HG03280 (cell line): ENCODE results near the gene RNF32.
"Not testable (repeated sequence)": the region's sequence is repeated elsewhere in the genome, so short reads cannot be mapped to it uniquely, and the experiment has no call there.

Experiments
- ATAC-seq: cut with Tn5 transposase; IDR thresholded peaks from one replicate; pipeline ENCODE4 v1.9.1; 2021; ENCODE audit warnings: mild to moderate bottlenecking, moderate library complexity; ENCODE audit not compliant: unreplicated experiment

Gene RNF32

GRCh38 chr7:156639426-156640256, 933 bp upstream of the RNF32 start:
- peak; percentile 19 for ATAC-seq

GRCh38 chr7:156640949-156641485, 443 bp downstream of the RNF32 start:
- peak; percentile 56 for ATAC-seq

GRCh38 chr7:156642306-156643045, 1.9 kb downstream of the RNF32 start:
- no peak for ATAC-seq

GRCh38 chr7:156647330-156647729, 6.8 kb downstream of the RNF32 start:
- not testable (repeated sequence) for ATAC-seq

GRCh38 chr7:156650042-156650441, 9.5 kb downstream of the RNF32 start:
- peak; percentile 51 for ATAC-seq

GRCh38 chr7:156651474-156651873, 10.9 kb downstream of the RNF32 start:
- no peak for ATAC-seq

GRCh38 chr7:156652886-156653568, 12.5 kb downstream of the RNF32 start:
- ATAC-seq: no peak

- ATAC-seq: no peak
These were observed 14.1 kb downstream of the RNF32 start for GRCh38 chr7:156654511-156655234.

- ATAC-seq: no peak
These were observed 14.7 kb downstream of the RNF32 start for GRCh38 chr7:156655251-156655650.

GRCh38 chr7:156655983-156656382, 15.4 kb downstream of the RNF32 start:
- no peak for ATAC-seq

- ATAC-seq: no peak
These were observed 16.0 kb downstream of the RNF32 start for GRCh38 chr7:156656598-156656997.

- no peak for ATAC-seq
These were observed 17.1 kb downstream of the RNF32 start for GRCh38 chr7:156657681-156658080.

- ATAC-seq: no peak
These were observed 18.6 kb downstream of the RNF32 start for GRCh38 chr7:156659203-156659602.

GRCh38 chr7:156659961-156660360, 19.4 kb downstream of the RNF32 start:
- no peak for ATAC-seq

GRCh38 chr7:156661637-156662036, 21.1 kb downstream of the RNF32 start:
- no peak for ATAC-seq

- no peak for ATAC-seq
These were observed 21.7 kb downstream of the RNF32 start for GRCh38 chr7:156662277-156662676.

GRCh38 chr7:156665101-156665500, 24.5 kb downstream of the RNF32 start:
- ATAC-seq: no peak

GRCh38 chr7:156666368-156667109, 26.0 kb downstream of the RNF32 start:
- ATAC-seq: no peak

- no peak for ATAC-seq
These were observed 26.5 kb downstream of the RNF32 start for GRCh38 chr7:156667110-156667426.

- no peak for ATAC-seq
These were observed 27.7 kb downstream of the RNF32 start for GRCh38 chr7:156668130-156668741.
